Ovary (tissue), 3 donors: ENCODE results near the gene IGHMBP2.
"Not testable (repeated sequence)": the region's sequence is repeated elsewhere in the genome, so short reads cannot be mapped to it uniquely, and the experiment has no call there.

Experiments
- CTCF ChIP-seq, 3 donors: fragments of 450-650 bp in 2 of 3; fragments of 200-600 bp in 1 of 3; IDR thresholded peaks; one replicate each; pipeline versions ENCODE4 v1.5.1 to v1.8.0; 2016 to 2022; ENCODE audit warnings: antibody characterized with exemption in 3 of 3, mild to moderate bottlenecking in 1 of 3
- POLR2A ChIP-seq: fragments of 450-650 bp; IDR thresholded peaks from one replicate; pipeline ENCODE4 v1.6.1; 2017; ENCODE audit warnings: antibody characterized with exemption, mild to moderate bottlenecking, moderate library complexity
- donor health status: DM: no; HTN: no; CAD: no.

DNA sequence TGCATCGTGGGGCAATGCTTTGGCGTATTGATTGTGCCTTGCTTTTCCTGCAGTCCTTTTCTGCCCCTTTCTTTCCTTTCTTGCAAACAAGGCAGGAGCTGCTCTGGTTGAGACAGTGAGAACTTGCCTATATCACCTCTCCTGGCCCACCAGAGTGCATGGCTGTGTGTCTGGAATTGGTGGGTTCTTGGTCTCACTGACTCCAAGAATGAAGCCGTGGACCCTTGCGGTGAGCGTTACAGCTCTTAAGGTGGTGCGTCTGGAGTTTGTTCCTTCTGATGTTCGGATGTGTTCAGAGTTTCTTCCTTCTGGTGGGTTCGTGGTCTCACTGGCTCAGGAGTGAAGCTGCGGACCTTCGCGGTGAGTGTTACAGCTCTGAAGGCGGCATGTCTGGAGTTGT is 70.0 kb downstream of the IGHMBP2 start:
- TF ChIP-seq CTCF (IDR thresholded peaks at IDR 0.05); POLR2A: not testable (repeated sequence)
